SK-N-SH treated with all-trans-retinoic acid at 6 μM for 48 hours (cell line): ENCODE results near the gene ENO3.

Source experiments
- ATAC-seq: fragments of 200-7000 bp; cut with Tn5 transposase; 3 replicates; pipeline ENCODE4 v1.9.1; 2020; ENCODE audit warnings: mild to moderate bottlenecking, moderate library complexity
- ARNTL ChIP-seq: fragments of 450-650 bp; formaldehyde crosslinking; IDR thresholded peaks from 2 replicates; pipeline ENCODE4 v1.5.0; 2020; ENCODE audit warnings: low read depth, mild to moderate bottlenecking, moderate library complexity, borderline replicate concordance
- BACH2 ChIP-seq: fragments of 250-450 bp; sonication (Bioruptor Pico); IDR thresholded peaks from 2 replicates; pipeline ENCODE4 v1.9.0; 2021; ENCODE audit warnings: mild to moderate bottlenecking, borderline replicate concordance
- CSRNP3 ChIP-seq: fragments of 250-450 bp; sonication (Bioruptor Pico); IDR thresholded peaks from 2 replicates; pipeline ENCODE4 v1.5.1; 2021; ENCODE audit warnings: mild to moderate bottlenecking, moderate library complexity
- ESRRG ChIP-seq: fragments of 250-450 bp; sonication (Bioruptor Pico); IDR thresholded peaks from 2 replicates; pipeline ENCODE4 v1.6.1; 2021; ENCODE audit warnings: mild to moderate bottlenecking
- GLIS3 ChIP-seq: fragments of 250-450 bp; sonication (Bioruptor Pico); IDR thresholded peaks from 2 replicates; pipeline ENCODE4 v1.5.0; 2020; ENCODE audit warnings: mild to moderate bottlenecking, moderate library complexity
- ISL1 ChIP-seq: fragments of 250-450 bp; sonication (Bioruptor Pico); IDR thresholded peaks from 2 replicates; pipeline ENCODE4 v2.1.2; 2022; ENCODE audit warnings: mild to moderate bottlenecking, moderate library complexity
- OSR1 ChIP-seq: fragments of 250-450 bp; sonication (Bioruptor Pico); IDR thresholded peaks from 2 replicates; pipeline ENCODE4 v1.8.0; 2022; ENCODE audit warnings: moderate library complexity, mild to moderate bottlenecking, inconsistent platforms
- PATZ1 ChIP-seq: fragments of 250-450 bp; sonication (Bioruptor Pico); IDR thresholded peaks from 2 replicates; pipeline ENCODE4 v1.8.0; 2020; ENCODE audit warnings: mild to moderate bottlenecking, moderate library complexity, borderline replicate concordance
- POU6F1 ChIP-seq: fragments of 250-450 bp; sonication (Bioruptor Pico); IDR thresholded peaks from 2 replicates; pipeline ENCODE4 v1.8.0; 2021; ENCODE audit warnings: low read depth, mild to moderate bottlenecking, moderate library complexity, borderline replicate concordance
- PPARA ChIP-seq: fragments of 250-450 bp; sonication (Bioruptor Pico); IDR thresholded peaks from 2 replicates; pipeline ENCODE4 v1.5.0; 2020; ENCODE audit warnings: mild to moderate bottlenecking, borderline replicate concordance
- RARB ChIP-seq: fragments of 250-450 bp; sonication (Bioruptor Pico); IDR thresholded peaks from 2 replicates; pipeline ENCODE4 v1.8.0; 2021; ENCODE audit warnings: mild to moderate bottlenecking, moderate library complexity
- SNAI2 ChIP-seq: fragments of 250-450 bp; sonication (Bioruptor Pico); IDR thresholded peaks from 2 replicates; pipeline ENCODE4 v1.5.0; 2020; ENCODE audit warnings: mild to moderate bottlenecking, moderate library complexity
- TCF4 ChIP-seq: fragments of 250-450 bp; sonication (Bioruptor Pico); IDR thresholded peaks from 2 replicates; pipeline ENCODE4 v1.8.0; 2021; ENCODE audit warnings: mild to moderate bottlenecking, moderate library complexity, borderline replicate concordance
- TOX ChIP-seq: fragments of 250-450 bp; sonication (Bioruptor Pico); IDR thresholded peaks from 2 replicates; pipeline ENCODE4 v1.8.0; 2021; ENCODE audit warnings: mild to moderate bottlenecking, moderate library complexity, borderline replicate concordance
- ZC3H10 ChIP-seq: fragments of 250-450 bp; sonication (Bioruptor Pico); IDR thresholded peaks from 2 replicates; pipeline ENCODE4 v1.5.1; 2021; ENCODE audit warnings: mild to moderate bottlenecking, moderate library complexity
- ZFP3 ChIP-seq: fragments of 250-450 bp; sonication (Bioruptor Pico); IDR thresholded peaks from 2 replicates; pipeline ENCODE4 v1.5.0; 2020; ENCODE audit warnings: mild to moderate bottlenecking, moderate library complexity
- ZFP30 ChIP-seq: fragments of 450-650 bp; formaldehyde crosslinking; IDR thresholded peaks from 2 replicates; pipeline ENCODE4 v1.5.0; 2022; ENCODE audit warnings: mild to moderate bottlenecking, moderate library complexity
- ZNF565 ChIP-seq: fragments of 450-650 bp; formaldehyde crosslinking; conservative IDR thresholded peaks from 2 replicates; pipeline ENCODE4 v1.5.0; 2020; ENCODE audit warnings: low read depth, mild to moderate bottlenecking, moderate library complexity
- ZNF70 ChIP-seq: fragments of 450-650 bp; formaldehyde crosslinking; IDR thresholded peaks from 2 replicates; pipeline ENCODE4 v1.5.0; 2020; ENCODE audit warnings: mild to moderate bottlenecking, moderate library complexity
- ZNF8 ChIP-seq: fragments of 450-650 bp; formaldehyde crosslinking; IDR thresholded peaks from 2 replicates; pipeline ENCODE4 v1.5.0; 2020; ENCODE audit warnings: mild to moderate bottlenecking, moderate library complexity
- TF ChIP-seq, protein P1 (sequence below): fragments of 250-450 bp; sonication (Bioruptor Pico); IDR thresholded peaks from 2 replicates; pipeline ENCODE4 v1.5.0; 2020; ENCODE audit warnings: mild to moderate bottlenecking, moderate library complexity

Gene ENO3

DNA sequence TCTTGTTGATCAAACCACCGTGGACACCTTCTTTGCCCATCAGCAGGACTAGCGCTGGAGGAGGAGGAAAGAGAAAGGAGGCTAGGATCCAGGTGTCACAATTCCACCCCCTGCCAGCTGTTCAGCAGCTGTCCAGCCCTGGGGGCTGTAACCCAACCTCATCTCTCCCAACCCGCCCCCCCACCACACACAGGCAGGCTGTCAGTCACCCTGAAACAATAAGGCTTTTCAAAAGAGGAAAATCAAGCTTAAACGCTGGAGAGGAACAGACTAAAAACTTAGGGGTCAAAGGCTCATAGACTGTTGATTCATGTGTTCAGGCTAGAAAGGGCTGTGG lies 5.0 kb upstream of the ENO3 start (continued):
- no peak for TF ChIP-seq PPARA (CRISPR knock-in tag)
- TF ChIP-seq ZNF565 (CRISPR knock-in tag): no peak
- no peak for TF ChIP-seq ZFP3
- no peak for TF ChIP-seq ZNF70 (CRISPR knock-in tag)
- no peak for TF ChIP-seq ZC3H10 (CRISPR knock-in tag)
- no peak for TF ChIP-seq TCF4 (CRISPR knock-in tag)
- no peak for TF ChIP-seq ESRRG (CRISPR knock-in tag)
- TF ChIP-seq GLIS3 (CRISPR knock-in tag): no peak

- ATAC-seq: no peak
- TF ChIP-seq POU6F1 (no peak), TCF4 (CRISPR knock-in tag) (no peak), ZC3H10 (CRISPR knock-in tag) (no peak), ARNTL (CRISPR knock-in tag) (no peak), ZNF565 (CRISPR knock-in tag) (no peak), GLIS3 (CRISPR knock-in tag) (no peak), PPARA (CRISPR knock-in tag) (no peak), ISL1 (CRISPR knock-in tag) (no peak), SNAI2 (CRISPR knock-in tag) (no peak)
- TF ChIP-seq, protein P1, sequence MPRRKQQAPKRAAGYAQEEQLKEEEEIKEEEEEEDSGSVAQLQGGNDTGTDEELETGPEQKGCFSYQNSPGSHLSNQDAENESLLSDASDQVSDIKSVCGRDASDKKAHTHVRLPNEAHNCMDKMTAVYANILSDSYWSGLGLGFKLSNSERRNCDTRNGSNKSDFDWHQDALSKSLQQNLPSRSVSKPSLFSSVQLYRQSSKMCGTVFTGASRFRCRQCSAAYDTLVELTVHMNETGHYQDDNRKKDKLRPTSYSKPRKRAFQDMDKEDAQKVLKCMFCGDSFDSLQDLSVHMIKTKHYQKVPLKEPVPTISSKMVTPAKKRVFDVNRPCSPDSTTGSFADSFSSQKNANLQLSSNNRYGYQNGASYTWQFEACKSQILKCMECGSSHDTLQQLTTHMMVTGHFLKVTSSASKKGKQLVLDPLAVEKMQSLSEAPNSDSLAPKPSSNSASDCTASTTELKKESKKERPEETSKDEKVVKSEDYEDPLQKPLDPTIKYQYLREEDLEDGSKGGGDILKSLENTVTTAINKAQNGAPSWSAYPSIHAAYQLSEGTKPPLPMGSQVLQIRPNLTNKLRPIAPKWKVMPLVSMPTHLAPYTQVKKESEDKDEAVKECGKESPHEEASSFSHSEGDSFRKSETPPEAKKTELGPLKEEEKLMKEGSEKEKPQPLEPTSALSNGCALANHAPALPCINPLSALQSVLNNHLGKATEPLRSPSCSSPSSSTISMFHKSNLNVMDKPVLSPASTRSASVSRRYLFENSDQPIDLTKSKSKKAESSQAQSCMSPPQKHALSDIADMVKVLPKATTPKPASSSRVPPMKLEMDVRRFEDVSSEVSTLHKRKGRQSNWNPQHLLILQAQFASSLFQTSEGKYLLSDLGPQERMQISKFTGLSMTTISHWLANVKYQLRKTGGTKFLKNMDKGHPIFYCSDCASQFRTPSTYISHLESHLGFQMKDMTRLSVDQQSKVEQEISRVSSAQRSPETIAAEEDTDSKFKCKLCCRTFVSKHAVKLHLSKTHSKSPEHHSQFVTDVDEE (CRISPR knock-in tag): no peak
- TF ChIP-seq, all 23 proteins: peak for 0
Observed at GRCh38 chr17:4946312-4946976, 4.5 kb upstream of the ENO3 start.

- TF ChIP-seq ZNF70 (CRISPR knock-in tag): no peak
- TF ChIP-seq ZFP3: no peak
- TF ChIP-seq CSRNP3: no peak
- no peak for TF ChIP-seq PATZ1
- no peak for TF ChIP-seq PPARA (CRISPR knock-in tag)
- no peak for TF ChIP-seq ZNF8 (CRISPR knock-in tag)
- TF ChIP-seq TOX (CRISPR knock-in tag): no peak
- TF ChIP-seq BACH2 (CRISPR knock-in tag): no peak
- TF ChIP-seq ZFP30 (CRISPR knock-in tag): no peak
- TF ChIP-seq GLIS3 (CRISPR knock-in tag): no peak
- no peak for TF ChIP-seq POU6F1
- TF ChIP-seq ISL1 (CRISPR knock-in tag): no peak
- TF ChIP-seq SNAI2 (CRISPR knock-in tag): no peak
- TF ChIP-seq ZC3H10 (CRISPR knock-in tag): no peak
- TF ChIP-seq ESRRG (CRISPR knock-in tag): no peak
- TF ChIP-seq RARB (CRISPR knock-in tag): no peak
- TF ChIP-seq TCF4 (CRISPR knock-in tag): no peak
- TF ChIP-seq ZNF565 (CRISPR knock-in tag): no peak
- TF ChIP-seq OSR1: no peak
- TF ChIP-seq ARNTL (CRISPR knock-in tag): no peak
- no peak for ATAC-seq
Observed at GRCh38 chr17:4947010-4947410, 3.9 kb upstream of the ENO3 start.
